ENCODE measurements around the gene RFX1. TPM values are rescaled to one million over a fixed set of nuclear protein-coding genes. Genes with fewer than 3 reads are reported as not detected.

RFX1 gene
- total RNA-seq: 10 to 100 TPM in 2 of 4 donors, 1 to 10 TPM in 2; 6.8 to 13.2 (median 10.1) TPM

- H3K27me3 ChIP-seq: no peaks in the 10 kb centered on the region
- peak within 1 kb of the TSS; percentile 99 for H3K27ac ChIP-seq
- H3K4me1 ChIP-seq: peaks cover 40% of the 10 kb centered on the region
- TF ChIP-seq POLR2A (IDR thresholded peaks at IDR 0.05): no peak
- TF ChIP-seq POLR2AphosphoS5 (IDR thresholded peaks at IDR 0.05): peak in 1 of 3 donors; percentile 81
- no peaks in the 10 kb centered on the region for H3K9me3 ChIP-seq
- DNase-seq (ENCODE audit: low spot score in 2 of 2): peak; percentile 100
- peak within 1 kb of the TSS; percentile 83 for H3K4me3 ChIP-seq
- WGBS: under 1% methylated on average over 42 of the region's 58 CpGs
- H3K36me3 ChIP-seq: no peaks in the 10 kb centered on the region
Observed at GRCh38 chr19:14006085-14006765, at the start of gene RFX1. Gene RFX1 (minus strand): TSS chr19:14006320. CDS start chr19:13993843, 12,477 bp downstream.

GRCh38 chr19:14055396-14055795, 49.3 kb upstream of the RFX1 start:
- no peaks in the 10 kb centered on the region for H3K36me3 ChIP-seq
- 78% methylated on average over 3 of the region's 3 CpGs for WGBS
- TF ChIP-seq POLR2AphosphoS5 (IDR thresholded peaks at IDR 0.05) (no peak), POLR2A (IDR thresholded peaks at IDR 0.05) (no peak), EP300 (IDR thresholded peaks at IDR 0.05) (no peak), CTCF (IDR thresholded peaks at IDR 0.05) (no peak)
- H3K4me1 ChIP-seq: peaks cover 15% of the 10 kb centered on the region
- no peaks in the 10 kb centered on the region for H3K9me3 ChIP-seq
- DNase-seq (ENCODE audit: low spot score in 2 of 2): no peak
- peaks cover 23% of the 10 kb centered on the region for H3K27me3 ChIP-seq
- no peak overlapping the region for H3K4me3 ChIP-seq
- H3K27ac ChIP-seq: no peak overlapping the region

- Histone ChIP-seq H3K27me3 (peaks cover 16% of the 10 kb centered on the region), H3K27ac (no peak overlapping the region), H3K4me1 (peaks cover 15% of the 10 kb centered on the region), H3K9me3 (no peaks in the 10 kb centered on the region), H3K36me3 (no peaks in the 10 kb centered on the region), H3K4me3 (no peak overlapping the region)
- no peak for DNase-seq (ENCODE audit: low spot score in 2 of 2)
- 69% methylated on average over 11 of the region's 11 CpGs for WGBS
- no peak for TF ChIP-seq POLR2AphosphoS5 (IDR thresholded peaks at IDR 0.05)
- TF ChIP-seq CTCF (IDR thresholded peaks at IDR 0.05): no peak
- no peak for TF ChIP-seq EP300 (IDR thresholded peaks at IDR 0.05)
- TF ChIP-seq POLR2A (IDR thresholded peaks at IDR 0.05): no peak
Observed at GRCh38 chr19:14054721-14055120, 48.6 kb upstream of the RFX1 start.

- TF ChIP-seq POLR2AphosphoS5 (IDR thresholded peaks at IDR 0.05) (no peak), CTCF (IDR thresholded peaks at IDR 0.05) (no peak), EP300 (IDR thresholded peaks at IDR 0.05) (no peak), POLR2A (IDR thresholded peaks at IDR 0.05) (no peak)
- Histone ChIP-seq H3K27me3 (peaks cover 10% of the 10 kb centered on the region), H3K36me3 (no peaks in the 10 kb centered on the region), H3K9me3 (no peaks in the 10 kb centered on the region), H3K4me1 (peaks cover 15% of the 10 kb centered on the region), H3K4me3 (no peak overlapping the region), H3K27ac (no peak overlapping the region)
- no peak for DNase-seq (ENCODE audit: low spot score in 2 of 2)
- 86% methylated on average over 6 of the region's 6 CpGs for WGBS
Observed at GRCh38 chr19:14054099-14054498, 48.0 kb upstream of the RFX1 start.

- no peak for TF ChIP-seq EP300 (IDR thresholded peaks at IDR 0.05)
- no peak for TF ChIP-seq POLR2A (IDR thresholded peaks at IDR 0.05)
- TF ChIP-seq POLR2AphosphoS5 (IDR thresholded peaks at IDR 0.05): no peak
- TF ChIP-seq CTCF (IDR thresholded peaks at IDR 0.05): no peak
- no peak overlapping the region for H3K27ac ChIP-seq
- H3K36me3 ChIP-seq: no peaks in the 10 kb centered on the region
- 73% methylated on average over 5 of the region's 11 CpGs for WGBS
- H3K27me3 ChIP-seq: peaks cover 4% of the 10 kb centered on the region
- no peaks in the 10 kb centered on the region for H3K9me3 ChIP-seq
- no peak overlapping the region for H3K4me3 ChIP-seq
- DNase-seq (ENCODE audit: low spot score in 2 of 2): no peak
- H3K4me1 ChIP-seq: peaks cover 15% of the 10 kb centered on the region
Observed at GRCh38 chr19:14053500-14053899, 47.4 kb upstream of the RFX1 start.

Data from suprapubic skin (tissue), 4 donors.